ENCODE data around the gene NOTCH2NLA.

The NOTCH2NLA gene

GRCh38 chr1:146144465-146144864, 84.4 kb downstream of the NOTCH2NLA start, which contains the start of gene NBPF10:
Gene NBPF10 (minus strand): TSS chr1:146144804. CDS start chr1:146144769, 35 bp downstream.
- DNase-seq, result peak; percentile 20
